ENCODE measurements around the gene TMEM214.

The TMEM214 gene, protein sequence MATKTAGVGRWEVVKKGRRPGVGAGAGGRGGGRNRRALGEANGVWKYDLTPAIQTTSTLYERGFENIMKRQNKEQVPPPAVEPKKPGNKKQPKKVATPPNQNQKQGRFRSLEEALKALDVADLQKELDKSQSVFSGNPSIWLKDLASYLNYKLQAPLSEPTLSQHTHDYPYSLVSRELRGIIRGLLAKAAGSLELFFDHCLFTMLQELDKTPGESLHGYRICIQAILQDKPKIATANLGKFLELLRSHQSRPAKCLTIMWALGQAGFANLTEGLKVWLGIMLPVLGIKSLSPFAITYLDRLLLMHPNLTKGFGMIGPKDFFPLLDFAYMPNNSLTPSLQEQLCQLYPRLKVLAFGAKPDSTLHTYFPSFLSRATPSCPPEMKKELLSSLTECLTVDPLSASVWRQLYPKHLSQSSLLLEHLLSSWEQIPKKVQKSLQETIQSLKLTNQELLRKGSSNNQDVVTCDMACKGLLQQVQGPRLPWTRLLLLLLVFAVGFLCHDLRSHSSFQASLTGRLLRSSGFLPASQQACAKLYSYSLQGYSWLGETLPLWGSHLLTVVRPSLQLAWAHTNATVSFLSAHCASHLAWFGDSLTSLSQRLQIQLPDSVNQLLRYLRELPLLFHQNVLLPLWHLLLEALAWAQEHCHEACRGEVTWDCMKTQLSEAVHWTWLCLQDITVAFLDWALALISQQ

GRCh38 chr2:27032495-27033252, at the start of gene TMEM214:
Gene TMEM214 (plus strand): TSS chr2:27032965. CDS start chr2:27033016, 51 bp downstream.
- DNase-seq, result peak; percentile 91

DNA sequence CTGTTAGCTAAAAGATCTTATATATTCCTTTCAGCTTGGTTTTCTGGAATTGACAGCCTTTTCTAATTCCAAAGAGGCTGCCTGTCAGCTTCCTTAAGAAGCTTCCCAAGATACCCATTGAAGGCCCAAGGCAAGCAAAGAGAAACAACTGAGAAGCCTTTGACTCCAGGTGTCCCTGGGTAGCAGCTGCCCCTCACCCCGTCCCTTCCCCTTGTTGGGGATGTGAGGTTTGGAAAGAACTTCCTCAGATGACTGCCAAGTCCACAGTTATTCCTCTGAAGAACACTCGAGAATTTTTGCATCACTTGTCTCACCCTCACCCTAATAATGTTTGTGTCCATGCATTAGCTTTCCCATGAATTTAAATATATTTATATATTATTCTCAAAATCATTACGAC, 49.0 kb upstream of the TMEM214 start:
- no peak for DNase-seq

- DNase-seq, result no peak
Observed at GRCh38 chr2:26985807-26986206, 47.0 kb upstream of the TMEM214 start.

DNA sequence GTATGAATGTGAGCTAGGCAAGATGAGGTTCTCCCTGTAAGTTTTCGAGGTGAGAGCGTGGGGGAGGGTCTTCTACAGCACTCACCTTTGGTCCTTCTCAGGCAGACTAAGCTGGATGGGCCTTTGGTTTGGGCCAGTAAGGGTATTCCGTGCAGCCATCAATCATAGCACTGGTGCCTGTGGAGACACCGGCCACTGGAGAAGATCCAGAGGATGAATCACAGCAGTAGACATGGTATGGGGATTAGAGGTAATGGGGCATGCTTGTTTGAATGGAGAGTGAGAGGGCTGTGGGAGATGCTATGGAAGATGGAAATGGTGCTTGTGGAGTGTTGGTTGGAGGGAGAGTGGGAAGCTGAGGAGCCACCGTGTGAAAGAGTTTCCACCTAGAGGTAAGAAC, 46.2 kb upstream of the TMEM214 start:
- DNase-seq, result no peak

GRCh38 chr2:26988058-26988860, 44.5 kb upstream of the TMEM214 start:
- peak; percentile 84 for DNase-seq

DNA sequence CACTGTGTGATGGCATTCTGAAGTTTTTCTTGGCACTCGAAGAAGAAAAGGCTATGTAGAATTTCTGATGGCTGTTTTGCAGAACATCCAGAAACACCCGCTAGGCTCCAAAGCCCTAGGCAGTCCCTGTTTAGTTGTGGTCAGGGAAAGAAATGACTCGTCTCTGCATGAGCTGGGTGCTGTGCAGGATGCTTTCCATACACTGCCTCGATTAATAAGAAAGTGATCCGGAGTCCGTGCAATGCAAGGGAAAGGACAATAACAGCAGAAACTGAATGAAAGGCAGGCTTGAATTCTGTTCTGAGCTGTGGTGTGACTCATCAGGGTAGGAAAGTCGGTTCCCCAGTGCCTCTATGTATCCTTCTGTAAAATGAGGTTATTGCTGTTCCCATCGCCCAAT, 43.6 kb upstream of the TMEM214 start:
- peak; percentile 16 for DNase-seq

GRCh38 chr2:26991717-26992116, 41.0 kb upstream of the TMEM214 start:
- no peak for DNase-seq

DNA sequence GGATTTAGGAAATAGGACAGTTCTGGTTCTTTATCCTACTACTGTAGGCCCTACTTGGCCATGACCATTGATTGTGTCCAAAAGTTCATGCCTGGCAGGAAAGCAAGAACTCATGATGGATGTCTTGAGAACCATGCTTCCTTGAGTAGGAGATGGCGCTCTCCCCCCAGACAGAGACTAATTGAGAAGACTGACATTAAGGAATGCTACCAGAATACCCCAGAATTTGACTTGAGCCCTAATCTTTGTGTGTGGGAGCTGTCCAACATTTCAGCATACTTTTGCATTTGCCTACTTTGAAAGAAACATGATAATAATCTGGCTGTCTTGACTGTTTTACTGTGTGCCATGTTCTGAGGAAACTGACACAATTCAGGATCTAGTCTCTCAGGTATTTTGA, 39.0 kb upstream of the TMEM214 start:
- DNase-seq, result no peak

GRCh38 chr2:26994983-26995382, 37.8 kb upstream of the TMEM214 start:
- DNase-seq, result no peak

DNA sequence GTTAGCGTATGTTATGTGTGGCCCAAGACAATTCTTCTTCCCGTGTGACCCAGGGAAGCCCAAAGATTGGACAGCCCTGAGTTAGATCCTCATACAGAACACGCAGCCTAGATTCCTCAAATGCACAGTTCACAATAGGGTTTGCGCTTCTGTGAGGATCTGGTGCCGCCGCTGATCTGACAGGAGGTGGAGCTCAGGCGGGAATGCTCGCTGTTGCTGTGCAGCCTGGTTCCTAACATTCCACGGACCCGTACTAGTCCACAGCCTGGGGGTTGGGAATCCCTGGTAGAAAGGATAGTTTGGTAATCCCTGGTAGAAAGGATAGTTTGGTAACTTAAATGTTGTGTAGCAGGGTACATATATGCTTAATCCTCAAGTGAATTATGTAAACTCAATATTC, 35.4 kb upstream of the TMEM214 start:
- DNase-seq, result no peak

DNA sequence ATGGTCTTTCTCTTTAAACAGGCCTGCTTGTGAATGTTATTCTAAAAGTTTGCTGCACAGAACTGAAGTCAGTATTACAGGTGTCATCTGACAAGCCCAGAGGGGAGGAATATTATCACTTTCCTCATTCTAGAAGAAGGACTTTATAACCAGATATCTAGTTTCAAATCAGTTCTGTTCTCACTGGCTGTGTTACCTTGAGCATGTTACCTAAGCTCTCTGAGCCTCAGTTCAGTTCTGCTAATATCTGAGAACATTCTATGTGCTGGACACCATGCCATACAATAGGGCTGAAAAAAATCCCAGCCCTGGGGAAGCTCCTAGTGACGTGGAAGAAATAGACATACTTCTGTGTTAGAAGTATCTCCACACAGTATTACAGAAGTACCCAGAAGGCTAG, 34.4 kb upstream of the TMEM214 start:
- DNase-seq, result no peak

GRCh38 chr2:27000228-27000627, 32.5 kb upstream of the TMEM214 start:
- no peak for DNase-seq

DNA sequence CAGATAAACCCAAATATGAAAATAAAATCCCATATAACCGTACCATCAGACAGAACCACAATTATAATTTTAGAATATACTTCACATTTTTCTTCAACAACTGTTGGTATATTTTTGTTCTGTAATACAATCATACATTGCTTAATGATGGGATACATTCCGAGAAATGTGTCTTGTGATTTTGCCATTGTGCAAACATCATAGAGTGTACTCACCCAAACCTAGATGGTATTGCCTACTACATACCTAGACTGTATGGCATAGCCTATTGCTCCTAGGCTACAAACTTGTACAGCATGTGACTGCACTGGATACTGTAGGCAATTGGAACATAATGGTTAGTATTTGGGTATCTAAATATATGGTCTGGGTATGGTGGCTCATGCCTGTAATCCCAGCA, 31.8 kb upstream of the TMEM214 start:
- no peak for DNase-seq

- DNase-seq, result no peak
Observed at GRCh38 chr2:27001950-27002349, 30.8 kb upstream of the TMEM214 start.

DNA sequence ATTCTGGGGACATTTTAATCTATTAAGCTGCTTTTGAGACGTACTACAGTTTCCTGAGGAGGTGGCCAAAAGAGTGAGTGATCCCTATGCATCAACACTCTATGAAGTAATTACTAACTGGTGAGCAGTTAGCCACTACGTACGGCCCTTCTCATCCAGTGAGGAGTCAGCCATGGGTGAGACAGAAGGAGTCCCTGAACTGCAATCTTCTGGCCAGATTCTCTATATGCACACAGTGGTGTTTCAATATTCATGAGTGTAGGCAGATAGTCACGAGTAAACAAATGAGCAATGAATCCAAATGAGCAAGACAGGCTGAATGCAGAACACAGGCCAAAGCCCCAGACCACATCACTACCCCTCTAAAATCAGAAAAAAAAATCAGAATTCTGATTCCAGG, 29.8 kb upstream of the TMEM214 start:
- DNase-seq, result peak; percentile 70

GRCh38 chr2:27003857-27004256, 28.9 kb upstream of the TMEM214 start:
- DNase-seq, result peak; percentile 62

DNA sequence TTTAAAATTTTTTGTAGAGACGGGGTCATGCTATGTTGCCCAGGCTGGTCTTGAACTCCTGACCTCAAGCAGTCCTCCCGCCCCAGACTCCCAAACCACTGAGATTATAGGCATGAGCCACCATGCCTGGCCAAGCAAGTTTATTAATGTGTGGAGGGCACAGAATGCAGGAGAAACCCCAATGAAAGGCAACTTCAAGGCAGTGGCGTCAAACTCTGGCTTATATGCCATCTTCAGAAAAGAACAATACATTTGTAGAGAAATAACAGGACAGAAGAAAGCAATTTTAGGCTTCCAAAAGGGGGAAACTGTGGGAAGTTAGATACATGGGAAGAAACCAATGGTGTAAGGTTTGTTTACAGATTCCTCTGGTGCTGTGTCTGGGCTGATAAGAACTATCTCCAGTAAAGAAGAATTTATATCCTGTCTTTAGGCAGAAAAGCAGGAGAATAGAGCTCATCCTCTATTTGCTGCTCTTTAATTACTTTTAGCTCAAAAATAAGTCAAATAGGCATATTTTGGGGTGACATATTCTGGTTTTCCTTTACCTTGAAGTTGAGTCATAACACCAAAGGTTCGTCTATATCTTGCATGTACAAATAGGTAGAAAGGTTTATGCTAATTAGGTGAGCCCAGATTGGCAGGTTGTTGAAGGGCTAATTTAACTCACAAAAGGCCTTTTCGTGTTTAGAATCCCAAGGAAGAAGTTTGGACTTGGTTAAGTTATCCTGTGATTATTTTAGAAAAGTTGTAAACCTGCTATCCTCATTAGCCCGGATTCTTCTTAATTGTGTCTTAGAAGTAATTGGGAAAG, 26.0 kb upstream of the TMEM214 start:
- DNase-seq, result no peak

DNA sequence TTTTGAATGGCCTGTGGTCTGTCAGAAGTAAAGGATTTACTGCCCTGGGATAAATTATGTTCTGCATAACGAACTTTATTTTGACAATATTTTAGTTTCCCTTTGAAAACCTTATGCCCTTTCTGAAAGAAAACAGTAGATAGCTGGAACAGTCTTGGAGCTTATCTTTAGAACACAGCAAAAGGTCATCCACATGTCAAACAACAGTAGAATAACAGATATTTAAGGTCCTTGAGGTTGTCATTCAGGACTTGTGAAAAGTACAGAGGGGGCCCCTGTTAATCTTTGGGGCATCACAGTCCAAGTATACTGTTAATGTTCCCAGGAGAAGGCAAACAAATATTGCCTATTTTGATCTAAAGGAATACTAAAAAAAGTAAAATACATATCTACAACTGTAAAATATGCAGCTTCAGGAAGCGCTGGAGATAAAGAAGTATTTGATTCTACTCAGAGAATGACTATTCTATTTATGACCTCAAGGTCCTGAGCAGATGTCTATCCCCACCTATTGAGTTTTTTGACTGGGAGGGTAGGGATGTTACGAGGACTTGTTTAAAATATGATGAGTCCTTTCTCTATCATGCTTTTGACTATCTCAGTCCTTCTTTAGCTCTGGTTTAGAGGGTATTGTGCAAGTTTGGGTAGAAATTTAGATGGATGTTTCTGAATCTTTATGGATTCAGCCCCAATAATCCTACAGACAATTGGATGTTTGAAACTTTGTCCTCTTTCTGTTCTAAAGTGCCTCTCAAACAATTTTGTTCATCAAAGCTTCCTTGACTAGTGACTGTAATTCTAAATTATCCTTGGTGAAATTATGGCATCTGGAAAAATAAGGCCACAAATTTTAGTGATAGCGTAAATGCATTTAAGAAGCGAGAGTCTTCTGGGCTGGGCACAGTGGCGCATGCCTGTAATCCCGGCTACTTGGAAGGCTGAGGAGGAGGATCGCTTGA, 25.1 kb upstream of the TMEM214 start:
- DNase-seq, result no peak

- no peak for DNase-seq
Observed at GRCh38 chr2:27008678-27009077, 24.1 kb upstream of the TMEM214 start.

- no peak for DNase-seq
Observed at GRCh38 chr2:27009083-27009482, 23.7 kb upstream of the TMEM214 start.

DNA sequence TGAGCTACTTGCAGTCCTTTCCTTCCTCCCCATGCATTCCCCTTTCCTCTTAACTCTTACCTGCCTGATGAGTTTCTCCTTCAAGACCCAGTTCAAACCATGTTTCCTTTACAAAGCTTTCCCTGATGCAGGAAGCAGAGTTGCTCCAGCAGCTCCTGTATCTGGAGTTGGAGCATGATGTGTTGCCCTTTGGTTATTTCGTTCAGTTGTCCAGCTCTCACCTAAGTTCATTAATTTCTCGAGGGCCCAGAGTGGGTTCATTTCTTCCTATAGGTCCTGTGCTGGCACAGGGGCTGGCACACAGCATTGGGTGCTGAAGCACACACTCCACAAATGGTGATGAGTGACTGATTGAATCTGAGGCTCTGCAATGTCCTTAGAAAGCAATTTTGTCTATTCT, 23.0 kb upstream of the TMEM214 start:
- no peak for DNase-seq

All from HCEC 1CT (cell line).